ENCODE results near the gene GNAT1.

The GNAT1 gene

DNA sequence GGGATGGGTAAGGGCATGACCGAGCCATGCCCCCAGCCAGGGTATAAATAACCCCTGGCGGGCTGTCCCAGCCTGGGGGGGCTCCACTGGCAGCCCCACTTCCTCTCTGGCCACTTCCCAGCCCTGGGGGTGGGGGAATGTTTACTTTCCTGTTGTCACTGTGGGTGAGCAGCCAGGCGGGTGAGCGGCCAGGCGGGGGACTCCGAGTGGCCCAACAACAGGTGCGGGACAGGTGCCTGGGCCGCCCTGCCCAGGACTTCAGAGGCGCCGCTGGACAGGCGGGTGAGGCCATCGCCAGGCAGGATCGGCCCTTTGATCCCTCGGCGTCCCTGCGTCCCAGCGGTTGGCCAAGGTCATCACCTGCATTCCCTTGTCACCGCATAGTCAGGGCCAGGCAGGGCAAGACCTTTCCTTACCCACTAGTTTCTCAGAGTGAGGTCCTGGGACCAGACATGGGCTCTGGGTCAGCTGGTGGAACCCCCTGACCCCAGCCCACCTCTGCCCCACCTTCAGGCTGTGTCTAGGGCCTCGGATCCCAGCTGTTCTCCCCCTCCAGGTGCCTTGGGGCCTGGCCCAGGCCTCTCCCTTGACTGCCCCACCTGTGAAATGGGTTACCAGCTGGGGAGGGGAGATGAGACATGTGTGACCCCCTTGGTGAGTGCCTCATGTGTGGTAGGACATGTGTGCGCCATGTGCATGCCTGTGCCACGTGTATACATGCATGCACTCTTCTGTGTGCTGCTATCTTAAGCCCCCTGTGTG, 19.7 kb upstream of the GNAT1 start:
- H3K4me3 ChIP-seq: no peak overlapping the region
- H3K27ac ChIP-seq: peak overlapping the region in 1 of 2 donors; percentile 97
- no peak for DNase-seq (ENCODE audit: low spot score)
- TF ChIP-seq CTCF (IDR thresholded peaks at IDR 0.05): no peak

DNA sequence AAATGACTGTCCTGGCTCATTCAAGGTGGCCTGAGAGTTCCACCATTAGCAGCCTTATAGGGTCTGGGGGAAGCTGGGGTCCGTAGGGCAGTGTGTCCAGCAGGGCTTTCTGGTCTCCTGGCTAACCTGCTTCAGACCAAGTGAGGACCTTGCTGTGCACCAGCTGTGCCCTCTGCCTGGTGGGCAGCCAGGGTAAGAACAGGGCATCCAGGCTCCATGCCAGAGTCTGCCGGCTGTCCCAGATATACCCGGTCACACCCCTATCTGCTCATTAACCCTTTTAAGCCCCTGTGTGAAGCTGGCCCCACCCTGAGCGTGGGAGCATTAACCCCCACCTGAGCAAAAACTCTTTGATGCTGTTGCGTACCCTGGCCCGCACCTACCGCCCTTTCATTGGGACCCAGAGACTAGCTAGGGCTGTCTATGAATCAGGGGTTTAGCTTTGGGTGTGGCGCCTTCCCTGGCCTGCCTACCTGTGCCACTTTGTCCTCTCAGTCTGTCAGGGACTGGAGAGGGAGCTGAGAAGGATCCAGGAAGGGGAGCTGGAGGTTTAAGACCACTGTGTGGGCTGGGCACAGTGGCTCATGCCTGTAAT, 18.7 kb upstream of the GNAT1 start:
- no peak for TF ChIP-seq CTCF (IDR thresholded peaks at IDR 0.05)
- no peak overlapping the region for H3K27ac ChIP-seq
- no peak overlapping the region for H3K4me3 ChIP-seq
- no peak for DNase-seq (ENCODE audit: low spot score)

DNA sequence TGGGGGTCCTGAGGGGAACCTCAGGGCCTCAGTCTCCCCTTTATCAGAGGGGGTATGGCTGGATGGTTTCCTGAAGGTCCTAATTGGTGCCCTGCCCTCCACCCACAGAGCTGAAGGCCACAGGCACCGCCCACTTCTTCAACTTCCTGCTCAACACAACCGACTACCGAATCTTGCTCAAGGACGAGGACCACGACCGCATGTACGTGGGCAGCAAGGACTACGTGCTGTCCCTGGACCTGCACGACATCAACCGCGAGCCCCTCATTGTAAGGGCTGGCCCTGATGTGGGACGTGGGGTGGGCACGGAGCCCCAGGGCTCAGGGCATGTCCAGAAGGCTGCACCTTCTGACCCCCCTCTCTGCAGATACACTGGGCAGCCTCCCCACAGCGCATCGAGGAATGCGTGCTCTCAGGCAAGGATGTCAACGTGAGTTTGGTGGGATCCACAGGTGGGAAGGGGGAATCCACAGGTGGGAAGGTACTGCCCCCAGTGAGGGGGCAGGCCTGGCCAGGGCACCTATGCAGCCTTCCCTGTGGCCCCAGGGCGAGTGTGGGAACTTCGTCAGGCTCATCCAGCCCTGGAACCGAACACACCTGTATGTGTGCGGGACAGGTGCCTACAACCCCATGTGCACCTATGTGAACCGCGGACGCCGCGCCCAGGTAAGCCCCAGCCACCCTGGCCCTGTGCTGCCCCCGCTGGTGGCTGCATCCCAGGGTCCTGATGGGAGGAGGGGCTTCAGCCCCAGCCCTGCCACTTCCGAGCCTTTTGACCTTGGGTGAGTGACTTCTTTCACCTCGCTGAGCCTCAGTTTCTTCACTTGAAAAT, 17.5 kb upstream of the GNAT1 start:
- no peak for TF ChIP-seq CTCF (IDR thresholded peaks at IDR 0.05)
- Histone ChIP-seq H3K4me3 (no peak overlapping the region), H3K27ac (no peak overlapping the region)
- DNase-seq (ENCODE audit: low spot score): no peak

DNA sequence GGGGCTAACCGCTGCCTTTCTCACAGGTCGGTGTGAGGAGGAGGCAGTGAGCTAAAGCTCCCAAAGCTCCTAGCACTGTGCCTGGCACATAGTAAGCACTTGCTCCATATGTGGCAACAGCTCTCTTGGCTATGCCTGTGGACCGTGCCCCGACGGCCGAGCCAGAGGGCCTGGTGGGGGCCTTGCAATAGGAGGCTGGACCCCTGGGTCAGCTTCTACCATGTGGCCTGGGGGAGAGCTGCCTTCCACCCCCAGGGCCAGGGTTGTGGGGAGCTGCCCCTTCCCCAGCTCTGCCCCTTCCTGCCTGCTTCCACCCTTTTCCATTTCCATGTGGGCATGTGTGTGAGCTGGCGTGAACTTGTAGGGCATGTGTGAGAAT, 16.9 kb upstream of the GNAT1 start:
- no peak for DNase-seq (ENCODE audit: low spot score)
- H3K4me3 ChIP-seq: no peak overlapping the region
- no peak for TF ChIP-seq CTCF (IDR thresholded peaks at IDR 0.05)
- H3K27ac ChIP-seq: no peak overlapping the region

- Histone ChIP-seq H3K4me3 (no peak overlapping the region), H3K27ac (no peak overlapping the region)
- no peak for TF ChIP-seq CTCF (IDR thresholded peaks at IDR 0.05)
- DNase-seq (ENCODE audit: low spot score): no peak
Observed at GRCh38 chr3:50174947-50175524, 16.4 kb upstream of the GNAT1 start.

DNA sequence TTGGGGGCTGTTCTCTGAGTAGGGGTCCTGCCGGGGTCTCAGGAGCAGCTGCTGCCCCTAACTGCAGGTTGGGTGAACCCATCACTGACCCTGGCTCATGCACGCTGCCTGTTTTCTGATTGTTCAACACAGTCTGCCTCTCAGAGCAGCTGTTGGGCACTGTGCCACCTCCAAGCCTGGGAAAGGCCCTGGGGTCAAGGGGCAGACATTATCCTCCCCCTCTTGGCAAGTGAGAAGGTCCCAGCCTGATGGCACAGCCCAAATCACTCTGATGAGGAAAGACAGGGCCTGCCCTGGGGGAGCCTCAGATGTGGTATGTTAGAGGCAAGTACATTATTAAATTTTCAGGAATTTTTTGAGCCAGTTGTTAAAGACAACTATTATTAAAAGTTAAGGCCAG, 14.1 kb upstream of the GNAT1 start:
- H3K27ac ChIP-seq: no peak overlapping the region
- no peak for DNase-seq (ENCODE audit: low spot score)
- no peak overlapping the region for H3K4me3 ChIP-seq
- TF ChIP-seq CTCF (IDR thresholded peaks at IDR 0.05): no peak

Data from coronary artery (tissue), 2 donors.